ENCODE measurements around the gene INHBE. TPM values are rescaled to one million over a fixed set of nuclear protein-coding genes. Genes with fewer than 3 reads are reported as not detected.
A peak's percentile ranks its signal among the peaks of the same experiment; 100 is the strongest.

Gene INHBE
- total and polyA plus RNA-seq, 12 donors: 0.01 to 1.2 (median 0.38) TPM; not detected in 5

DNA sequence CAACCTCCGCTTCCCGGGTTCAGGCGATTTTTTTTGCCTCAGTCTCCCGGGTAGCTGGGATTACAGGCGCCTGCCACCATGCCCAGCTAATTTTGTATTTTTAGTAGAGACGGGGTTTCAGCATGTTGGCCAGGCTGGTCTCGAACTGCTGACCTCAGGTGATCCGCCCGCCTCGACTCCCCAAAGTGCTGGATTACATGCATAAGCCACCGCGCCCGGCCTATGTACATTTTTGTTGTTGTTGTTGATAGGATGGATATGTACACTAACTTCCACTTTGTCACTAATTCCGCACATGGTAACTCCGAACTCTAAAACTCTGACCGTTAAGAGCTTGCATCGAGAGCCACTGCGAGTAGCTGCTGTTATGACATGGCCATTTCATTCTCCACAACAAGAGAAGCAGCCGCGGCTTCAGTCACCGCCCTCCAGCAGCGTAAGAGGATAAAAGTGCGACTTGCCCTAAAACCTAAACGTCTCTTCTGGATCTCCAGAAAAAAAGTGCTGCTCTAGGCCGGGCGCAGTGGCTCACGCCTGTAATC is 32.0 kb downstream of the INHBE start:
- H3K4me1 ChIP-seq: peaks cover 9 to 21% (median 13%) of the 10 kb centered on the region in 9 donors
- DNase-seq: no peak
- peak overlapping the region in 9 of 10 donors; percentile 67 to 96 (median 86) for H3K4me3 ChIP-seq
- no peak for ATAC-seq
- H3K27me3 ChIP-seq: no peaks in the 10 kb centered on the region
- WGBS, 2 donors: 91 to 93% methylated on average over 27 of the region's 27 CpGs
- peak overlapping the region in 8 of 10 donors; percentile 9 to 90 (median 70) for H3K27ac ChIP-seq
- intact Hi-C loops (cut with DNase I): loop anchor here in 1 of 10 donors (1.0 kb wide), 1 partner anchor 33 kb away; the partner anchor contains the start of gene DDIT3
- H3K36me3 ChIP-seq: peaks cover 0 to 33% (median 23%) of the 10 kb centered on the region in 9 donors
- H3K9me3 ChIP-seq: no peaks in the 10 kb centered on the region
- no peak for TF ChIP-seq CTCF (IDR thresholded peaks at IDR 0.05)

GRCh38 chr12:57487597-57488401 is 32.7 kb downstream of the INHBE start, which contains the start of gene MARS1:
MARS1 (plus strand) TSS chr12:57488068; CDS start chr12:57488091, 23 bp downstream.
- Histone ChIP-seq H3K4me3 (peak within 1 kb of the TSS; percentile 67 to 96 (median 84)), H3K9me3 (no peaks in the 10 kb centered on the region), H3K4me1 (peaks cover 9 to 21% (median 13%) of the 10 kb centered on the region in 9 donors), H3K27ac (peak within 1 kb of the TSS in 9 of 10 donors; percentile 36 to 90 (median 73)), H3K36me3 (peaks cover 0 to 38% (median 23%) of the 10 kb centered on the region in 9 donors), H3K27me3 (no peaks in the 10 kb centered on the region)
- peak in 2 of 9 donors; percentile 11 to 26 for TF ChIP-seq CTCF (IDR thresholded peaks at IDR 0.05)
- intact Hi-C loops (cut with DNase I): loop anchor here in 2 of 10 donors (1.0 to 2.0 kb wide), 2 partner anchors 27 to 33 kb away; partner anchors contain the start of gene DDIT3 (in 1 of the 2)
- WGBS, 2 donors: 8 to 10% methylated on average over 47 of the region's 47 CpGs
- DNase-seq (peak; percentile 90 to 95), ATAC-seq (peak; percentile 95 to 99 (median 99))

DNA sequence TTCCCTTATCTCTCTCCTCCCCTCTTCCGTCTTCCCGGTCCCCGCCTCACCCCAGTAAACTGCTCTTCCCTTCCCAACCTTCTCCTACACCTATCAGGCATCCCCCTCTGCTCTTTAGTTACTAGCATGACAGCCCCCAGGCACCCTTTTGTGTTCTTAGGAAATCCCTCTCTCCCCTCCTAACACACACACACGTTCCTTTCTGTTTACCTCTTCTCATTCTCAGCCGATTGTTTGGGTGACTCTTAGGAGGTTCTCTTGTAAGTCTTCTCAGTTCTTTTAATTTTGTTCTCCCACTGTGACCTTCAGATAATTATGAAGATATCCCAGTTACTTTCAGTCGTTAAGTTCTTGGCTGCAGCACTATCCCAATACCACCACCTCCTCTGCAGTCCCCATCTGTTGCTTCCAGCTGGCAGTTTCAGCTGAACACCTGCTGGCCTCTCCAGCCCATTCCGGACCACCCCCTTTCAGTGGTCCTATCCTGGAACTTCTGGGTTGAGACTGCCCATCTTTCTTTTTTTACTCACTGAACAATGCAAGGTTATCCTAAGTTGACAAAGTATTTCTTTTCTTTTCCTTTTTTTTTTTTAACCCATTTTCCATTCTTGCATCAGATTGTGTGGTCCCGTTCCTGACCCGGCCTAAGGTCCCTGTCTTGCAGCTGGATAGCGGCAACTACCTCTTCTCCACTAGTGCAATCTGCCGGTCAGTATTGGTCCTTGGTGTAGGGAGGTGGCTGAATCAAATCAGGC is 33.5 kb downstream of the INHBE start:
- ATAC-seq (peak in 3 of 8 donors; percentile 1 to 23 (median 21)), DNase-seq (no peak)
- Histone ChIP-seq H3K4me1 (peaks cover 9 to 21% (median 13%) of the 10 kb centered on the region in 9 donors), H3K27me3 (no peaks in the 10 kb centered on the region), H3K36me3 (peaks cover 0 to 41% (median 23%) of the 10 kb centered on the region in 9 donors), H3K27ac (peak overlapping the region in 9 of 10 donors; percentile 23 to 90 (median 73)), H3K4me3 (peak overlapping the region; percentile 67 to 96 (median 84)), H3K9me3 (no peaks in the 10 kb centered on the region)
- WGBS, 2 donors: 32 to 38% methylated on average over 11 of the region's 11 CpGs
- TF ChIP-seq CTCF (IDR thresholded peaks at IDR 0.05): no peak
- intact Hi-C loops (cut with DNase I): loop anchor here in 1 of 10 donors (2.0 kb wide), 1 partner anchor 26 kb away; no protein-coding TSS in a partner anchor
